HG03060 (cell line): ENCODE results near the gene ATRAID.

Experiments used
- ATAC-seq: cut with Tn5 transposase; IDR thresholded peaks from one replicate; pipeline ENCODE4 v1.9.1; 2021; ENCODE audit warnings: low read depth, moderate number of reproducible peaks; ENCODE audit not compliant: unreplicated experiment

ATRAID gene

GRCh38 chr2:27217173-27218121 lies 5.6 kb downstream of the ATRAID start, which contains the start of gene CAD:
Gene CAD, plus strand, starts transcription at chr2:27217369. Its CDS starts 183 bp downstream, at chr2:27217552.
- ATAC-seq: peak; percentile 35

- no peak for ATAC-seq
Observed at GRCh38 chr2:27218614-27219013, 6.8 kb downstream of the ATRAID start.

GRCh38 chr2:27219091-27219490 lies 7.2 kb downstream of the ATRAID start:
- no peak for ATAC-seq

- ATAC-seq: no peak
Observed at GRCh38 chr2:27220091-27220490, 8.2 kb downstream of the ATRAID start.

- no peak for ATAC-seq
Observed at GRCh38 chr2:27221166-27221565, 9.3 kb downstream of the ATRAID start.

GRCh38 chr2:27222407-27222806 lies 10.6 kb downstream of the ATRAID start:
- no peak for ATAC-seq

- ATAC-seq: no peak
Observed at GRCh38 chr2:27223416-27223815, 11.6 kb downstream of the ATRAID start.

GRCh38 chr2:27225526-27225925 lies 13.7 kb downstream of the ATRAID start:
- ATAC-seq: no peak

GRCh38 chr2:27227501-27227900 lies 15.7 kb downstream of the ATRAID start:
- no peak for ATAC-seq

- no peak for ATAC-seq
Observed at GRCh38 chr2:27231921-27232320, 20.1 kb downstream of the ATRAID start.

GRCh38 chr2:27233341-27233740 lies 21.5 kb downstream of the ATRAID start:
- ATAC-seq: no peak

- no peak for ATAC-seq
Observed at GRCh38 chr2:27236136-27236535, 24.3 kb downstream of the ATRAID start.

GRCh38 chr2:27236626-27237025 lies 24.8 kb downstream of the ATRAID start:
- ATAC-seq: no peak

- ATAC-seq: no peak
Observed at GRCh38 chr2:27237341-27237945, 25.6 kb downstream of the ATRAID start.

GRCh38 chr2:27238976-27239375 lies 27.1 kb downstream of the ATRAID start:
- ATAC-seq: no peak

- ATAC-seq: no peak
Observed at GRCh38 chr2:27240406-27240805, 28.6 kb downstream of the ATRAID start.

GRCh38 chr2:27241761-27242613 lies 30.1 kb downstream of the ATRAID start:
- ATAC-seq: no peak

- ATAC-seq: no peak
Observed at GRCh38 chr2:27242614-27242951, 30.7 kb downstream of the ATRAID start.

GRCh38 chr2:27243391-27244130 lies 31.7 kb downstream of the ATRAID start:
- ATAC-seq: no peak

GRCh38 chr2:27245116-27245515 lies 33.3 kb downstream of the ATRAID start:
- ATAC-seq: no peak
